ENCODE data around the gene PDGFD.
A peak's percentile ranks its signal among the peaks of the same experiment; 100 is the strongest.

PDGFD gene

GRCh38 chr11:103958475-103959215 lies 205.3 kb downstream of the PDGFD start:
- no peak for DNase-seq (ENCODE audit: low spot score)

- no peak for DNase-seq (ENCODE audit: low spot score)
These were observed 210.0 kb downstream of the PDGFD start for GRCh38 chr11:103953797-103954486.

- DNase-seq (ENCODE audit: low spot score), result no peak
These were observed 214.2 kb downstream of the PDGFD start for GRCh38 chr11:103949781-103950180.

GRCh38 chr11:103948187-103948763 lies 215.7 kb downstream of the PDGFD start:
- DNase-seq (ENCODE audit: low spot score), result no peak

- peak; percentile 61 for DNase-seq (ENCODE audit: low spot score)
These were observed 216.4 kb downstream of the PDGFD start for GRCh38 chr11:103947546-103947919.

- no peak for DNase-seq (ENCODE audit: low spot score)
These were observed 217.0 kb downstream of the PDGFD start for GRCh38 chr11:103946793-103947545.

- DNase-seq (ENCODE audit: low spot score), result no peak
These were observed 219.6 kb downstream of the PDGFD start for GRCh38 chr11:103944251-103944940.

GRCh38 chr11:103942646-103943045 lies 221.3 kb downstream of the PDGFD start:
- DNase-seq (ENCODE audit: low spot score), result no peak

- no peak for DNase-seq (ENCODE audit: low spot score)
These were observed 223.4 kb downstream of the PDGFD start for GRCh38 chr11:103940551-103940950.

- DNase-seq (ENCODE audit: low spot score), result no peak
These were observed 224.3 kb downstream of the PDGFD start for GRCh38 chr11:103939694-103940093.

- DNase-seq (ENCODE audit: low spot score), result peak; percentile 33
These were observed 227.9 kb downstream of the PDGFD start for GRCh38 chr11:103936059-103936458.

GRCh38 chr11:103935219-103935618 lies 228.7 kb downstream of the PDGFD start:
- DNase-seq (ENCODE audit: low spot score), result no peak

- no peak for DNase-seq (ENCODE audit: low spot score)
These were observed 234.6 kb downstream of the PDGFD start for GRCh38 chr11:103929170-103929903.

GRCh38 chr11:103928802-103929161 lies 235.2 kb downstream of the PDGFD start:
- DNase-seq (ENCODE audit: low spot score), result no peak

- DNase-seq (ENCODE audit: low spot score), result no peak
These were observed 235.7 kb downstream of the PDGFD start for GRCh38 chr11:103928040-103928801.

GRCh38 chr11:103927535-103927934 lies 236.4 kb downstream of the PDGFD start:
- peak; percentile 42 for DNase-seq (ENCODE audit: low spot score)

GRCh38 chr11:103926990-103927389 lies 237.0 kb downstream of the PDGFD start:
- DNase-seq (ENCODE audit: low spot score), result no peak

- DNase-seq (ENCODE audit: low spot score), result no peak
These were observed 239.6 kb downstream of the PDGFD start for GRCh38 chr11:103924166-103925013.

GRCh38 chr11:103923451-103923931 lies 240.5 kb downstream of the PDGFD start:
- no peak for DNase-seq (ENCODE audit: low spot score)

All from AG20443 (cell line).